Right cardiac atrium (tissue), 5 donors: ENCODE measurements around the gene MAP3K5. TPM values are rescaled to one million over a fixed set of nuclear protein-coding genes. Genes with fewer than 3 reads are reported as not detected.

Experiments used
- ATAC-seq, 2 donors: fragments of 200-7000 bp; cut with Tn5 transposase; one replicate each; pipeline versions ENCODE4 v1.8.0 to v1.9.1; 2020; ENCODE audit warnings: moderate library complexity in 2 of 2, mild to moderate bottlenecking in 1 of 2
- DNase-seq, 3 donors: peaks; one replicate each; pipeline ENCODE4 v3.0.0-alpha.2; 2020
- H3K27ac ChIP-seq: one replicate; pipeline ENCODE4 v1.5.1; 2013; ENCODE audit warnings: mild to moderate bottlenecking, low read length, control low read depth, moderate library complexity
- H3K27me3 ChIP-seq: one replicate; pipeline ENCODE4 v1.6.1; 2013; ENCODE audit not compliant: control insufficient read depth, insufficient read depth
- H3K4me1 ChIP-seq: one replicate; pipeline ENCODE4 v1.6.1; 2013; ENCODE audit warnings: low read length; ENCODE audit not compliant: control insufficient read depth, insufficient read depth
- H3K4me3 ChIP-seq: one replicate; pipeline ENCODE4 v1.5.1; 2013; ENCODE audit warnings: low read length, control low read depth
- H3K9me3 ChIP-seq: one replicate; pipeline ENCODE4 v1.6.1; 2013; ENCODE audit warnings: low read length; ENCODE audit not compliant: control insufficient read depth
- WGBS: extraction: QIAGEN DNeasy Blood & Tissue Kit; methylation state at CpG from one replicate; pipeline ENCODE4 v1.1.7; 2013; 5-methylcytosine and 5-hydroxymethylcytosine counted together
- intact Hi-C, 4 donors: fragments of 100-400 bp; cut with DNase I; formaldehyde crosslinking; loops; one replicate each; pipeline versions ENCODE4 v1.11.0 to v1.14.0; 2022 to 2023
- polyA plus RNA-seq: library from polyadenylated mRNA; stranded (reverse); fragments of 200-250 nt; gene quantifications from one replicate; pipeline ENCODE4 v1.2.3, GENCODE V29; 2013
- total RNA-seq, 4 donors: library from RNA; stranded (reverse); fragmentation: NEBNext Ultra II Directional; extraction: Animal tissue kit (Norgen Biotek cat#: 25700); gene quantifications; one replicate each; pipeline ENCODE4 v1.2.1, GENCODE V29; 2021
- donor health status: healthy with polysubstance abuse.
- donor health status: DM: no; HTN: yes; CAD: no.
- donor health status: DM: no; HTN: no; CAD: no.
- donor health status: DM: no; HTN: yes; CAD: no; lungs with severe emphysema.
- donor health status: DM: yes; HTN: yes; CAD: no.

The MAP3K5 gene
- total and polyA plus RNA-seq, 5 donors, result 2.8 to 7.3 (median 4.0) TPM

GRCh38 chr6:136640132-136640915 is 152.0 kb downstream of the MAP3K5 start:
- DNase-seq (peak in 1 of 3 donors; percentile 31), ATAC-seq (peak in 1 of 2 donors; percentile 56)
- no peaks in the 10 kb centered on the region for H3K9me3 ChIP-seq
- H3K4me3 ChIP-seq, result no peak overlapping the region
- no peaks in the 10 kb centered on the region for H3K27me3 ChIP-seq
- intact Hi-C loops, result no loop called here
- H3K27ac ChIP-seq, result no peak overlapping the region
- no peaks in the 10 kb centered on the region for H3K4me1 ChIP-seq
- WGBS, result 73% methylated on average over 5 of the region's 5 CpGs

- no peak for DNase-seq
- Histone ChIP-seq H3K9me3 (no peaks in the 10 kb centered on the region), H3K27ac (no peak overlapping the region), H3K4me3 (no peak overlapping the region), H3K4me1 (no peaks in the 10 kb centered on the region), H3K27me3 (no peaks in the 10 kb centered on the region)
- WGBS, result 73% methylated on average over 3 of the region's 3 CpGs
- no peak for ATAC-seq
- intact Hi-C loops, result no loop called here
Observed at GRCh38 chr6:136639702-136640101, 152.6 kb downstream of the MAP3K5 start.

- H3K4me1 ChIP-seq, result no peaks in the 10 kb centered on the region
- no peak overlapping the region for H3K27ac ChIP-seq
- no peak overlapping the region for H3K4me3 ChIP-seq
- H3K27me3 ChIP-seq, result no peaks in the 10 kb centered on the region
- 97% methylated on average over 4 of the region's 4 CpGs for WGBS
- H3K9me3 ChIP-seq, result no peaks in the 10 kb centered on the region
- ATAC-seq, result no peak
- no peak for DNase-seq
- intact Hi-C loops, result no loop called here
Observed at GRCh38 chr6:136635615-136636014, 156.7 kb downstream of the MAP3K5 start.

GRCh38 chr6:136633355-136633754 is 158.9 kb downstream of the MAP3K5 start:
- ATAC-seq (no peak), DNase-seq (no peak)
- H3K9me3 ChIP-seq, result no peaks in the 10 kb centered on the region
- H3K27ac ChIP-seq, result no peak overlapping the region
- H3K4me3 ChIP-seq, result no peak overlapping the region
- no peaks in the 10 kb centered on the region for H3K27me3 ChIP-seq
- no peaks in the 10 kb centered on the region for H3K4me1 ChIP-seq
- 69% methylated on average over 1 of the region's 1 CpG for WGBS
- intact Hi-C loops, result no loop called here

DNA sequence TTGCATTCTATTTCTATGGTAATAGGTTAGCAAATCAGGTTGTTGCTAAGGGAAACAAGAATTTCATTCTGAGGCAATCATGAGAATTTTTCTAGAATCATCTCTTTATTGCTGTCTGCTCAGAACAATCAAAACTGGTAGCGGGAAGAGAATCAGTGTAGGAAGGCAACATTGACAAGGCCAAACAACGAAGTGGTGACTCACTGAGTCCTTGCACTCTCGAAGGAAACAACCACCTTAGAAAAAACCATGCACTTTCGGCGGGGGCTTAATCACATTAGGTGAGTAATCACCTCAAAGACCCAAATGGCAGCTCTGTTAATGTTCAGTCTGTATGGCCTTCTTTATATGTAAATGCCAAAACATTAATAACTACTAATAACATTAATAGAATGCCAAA is 163.3 kb downstream of the MAP3K5 start:
- no peak for DNase-seq
- intact Hi-C loops, result no loop called here

GRCh38 chr6:136627191-136627590 is 165.1 kb downstream of the MAP3K5 start:
- no peak for DNase-seq
- WGBS, result 96% methylated on average over 5 of the region's 5 CpGs

More for the DNA sequence above, 163.3 kb downstream of the MAP3K5 start:
- Histone ChIP-seq H3K4me3 (no peak overlapping the region), H3K9me3 (no peaks in the 10 kb centered on the region), H3K27ac (no peak overlapping the region), H3K27me3 (no peaks in the 10 kb centered on the region), H3K4me1 (no peaks in the 10 kb centered on the region)
- WGBS, result 92% methylated on average over 5 of the region's 5 CpGs
- no peak for ATAC-seq

GRCh38 chr6:136625293-136625692 is 167.0 kb downstream of the MAP3K5 start:
- no peak overlapping the region for H3K4me3 ChIP-seq
- no peaks in the 10 kb centered on the region for H3K4me1 ChIP-seq
- no peak for DNase-seq
- H3K9me3 ChIP-seq, result no peaks in the 10 kb centered on the region
- H3K27ac ChIP-seq, result no peak overlapping the region
- H3K27me3 ChIP-seq, result no peaks in the 10 kb centered on the region
- ATAC-seq, result no peak
- intact Hi-C loops, result no loop called here
- 98% methylated on average over 1 of the region's 1 CpG for WGBS

More at GRCh38 chr6:136627191-136627590, 165.1 kb downstream of the MAP3K5 start:
- H3K9me3 ChIP-seq, result no peaks in the 10 kb centered on the region
- H3K4me3 ChIP-seq, result no peak overlapping the region
- no peak for ATAC-seq
- no peaks in the 10 kb centered on the region for H3K27me3 ChIP-seq
- H3K4me1 ChIP-seq, result no peaks in the 10 kb centered on the region
- H3K27ac ChIP-seq, result no peak overlapping the region
- intact Hi-C loops, result no loop called here

- H3K4me3 ChIP-seq, result no peak overlapping the region
- DNase-seq, result no peak
- no peaks in the 10 kb centered on the region for H3K27me3 ChIP-seq
- no peak overlapping the region for H3K27ac ChIP-seq
- no peaks in the 10 kb centered on the region for H3K4me1 ChIP-seq
- intact Hi-C loops, result no loop called here
- no peak for ATAC-seq
- H3K9me3 ChIP-seq, result no peaks in the 10 kb centered on the region
Observed at GRCh38 chr6:136624347-136624746, 167.9 kb downstream of the MAP3K5 start.

- Histone ChIP-seq H3K27me3 (no peaks in the 10 kb centered on the region), H3K4me1 (no peaks in the 10 kb centered on the region), H3K27ac (no peak overlapping the region), H3K4me3 (no peak overlapping the region), H3K9me3 (no peaks in the 10 kb centered on the region)
- DNase-seq (no peak), ATAC-seq (no peak)
- 91% methylated on average over 2 of the region's 2 CpGs for WGBS
- intact Hi-C loops, result no loop called here
Observed at GRCh38 chr6:136618086-136618485, 174.2 kb downstream of the MAP3K5 start.

DNA sequence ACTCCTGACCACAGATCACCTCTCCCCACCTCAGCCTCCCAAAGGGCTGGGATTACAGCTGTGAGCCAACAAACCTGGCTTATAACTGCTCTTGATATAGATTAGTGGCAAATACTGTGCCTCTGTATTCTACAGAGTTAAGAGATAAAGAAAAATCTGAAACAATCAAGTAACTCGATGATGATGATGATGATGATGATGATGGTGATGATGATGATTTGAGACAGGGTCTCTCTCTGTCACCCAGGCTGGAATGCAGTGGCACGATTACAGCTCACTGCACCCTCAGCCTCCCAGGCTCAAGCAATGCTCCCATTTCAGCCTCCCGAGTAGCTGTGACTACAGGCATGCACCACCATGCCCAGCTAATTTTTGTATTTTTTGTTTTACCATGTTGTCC is 175.8 kb downstream of the MAP3K5 start:
- Histone ChIP-seq H3K4me1 (no peaks in the 10 kb centered on the region), H3K27ac (no peak overlapping the region), H3K9me3 (no peaks in the 10 kb centered on the region), H3K27me3 (no peaks in the 10 kb centered on the region), H3K4me3 (no peak overlapping the region)
- 96% methylated on average over 3 of the region's 3 CpGs for WGBS
- intact Hi-C loops, result no loop called here
- ATAC-seq (no peak), DNase-seq (no peak)

GRCh38 chr6:136614994-136615393 is 177.3 kb downstream of the MAP3K5 start:
- no peak for ATAC-seq
- H3K4me1 ChIP-seq, result no peaks in the 10 kb centered on the region
- intact Hi-C loops, result no loop called here
- no peak overlapping the region for H3K4me3 ChIP-seq
- no peak for DNase-seq
- WGBS, result 64% methylated on average over 2 of the region's 2 CpGs
- no peaks in the 10 kb centered on the region for H3K9me3 ChIP-seq
- H3K27ac ChIP-seq, result no peak overlapping the region
- no peaks in the 10 kb centered on the region for H3K27me3 ChIP-seq

DNA sequence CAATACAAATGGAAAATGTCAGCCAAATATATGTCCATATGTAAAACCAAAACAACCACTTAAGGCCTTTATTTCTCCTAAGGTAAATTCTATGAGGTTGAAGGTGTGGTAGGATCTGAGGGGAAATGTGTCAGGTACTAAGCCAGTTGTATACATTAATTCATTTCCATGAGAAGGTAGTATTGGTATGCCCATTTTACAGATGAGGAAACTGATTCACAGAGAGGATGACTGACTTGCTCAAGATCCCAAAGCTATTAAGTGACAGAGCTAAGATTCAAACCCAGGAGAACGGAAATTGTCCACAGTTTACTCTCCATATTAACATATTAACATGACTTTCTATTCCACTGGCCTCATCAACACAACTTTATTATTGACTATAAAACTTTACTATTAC is 177.9 kb downstream of the MAP3K5 start:
- intact Hi-C loops, result no loop called here
- no peaks in the 10 kb centered on the region for H3K27me3 ChIP-seq
- no peak overlapping the region for H3K27ac ChIP-seq
- ATAC-seq (no peak), DNase-seq (no peak)
- WGBS, result 100% methylated on average over 1 of the region's 1 CpG
- no peaks in the 10 kb centered on the region for H3K9me3 ChIP-seq
- H3K4me3 ChIP-seq, result no peak overlapping the region
- H3K4me1 ChIP-seq, result no peaks in the 10 kb centered on the region
